Measurements from ENCODE around the gene ZNF746. TPM values are rescaled to one million over a fixed set of nuclear protein-coding genes. Genes with fewer than 3 reads are reported as not detected.

Gene ZNF746
- total and polyA plus RNA-seq, 2 of the 13 experiments (the other 11 are each of a cell fraction or from before 2014, with no cell fraction given), result 3.8 to 8.1 TPM

- TF ChIP-seq REST (IDR thresholded peaks at IDR 0.05; ENCODE audit: borderline replicate concordance in 1 of 2, low read depth in 1 of 2, low read length in 2 of 2), result no peak
- no peak for TF ChIP-seq ZFP41 (CRISPR knock-in tag; IDR thresholded peaks at IDR 0.05; ENCODE audit: borderline replicate concordance)
- TF ChIP-seq ZNF703 (CRISPR knock-in tag; IDR thresholded peaks at IDR 0.05; ENCODE audit: borderline replicate concordance), result no peak
- no peak for TF ChIP-seq ZFP37 (CRISPR knock-in tag; IDR thresholded peaks at IDR 0.05; ENCODE audit: borderline replicate concordance)
- TF ChIP-seq KIAA2018 (CRISPR knock-in tag; IDR thresholded peaks at IDR 0.05; ENCODE audit: borderline replicate concordance), result no peak
- TF ChIP-seq ARNT2 (CRISPR knock-in tag; IDR thresholded peaks at IDR 0.05; ENCODE audit: low read depth), result peak; percentile 60
- no peak for TF ChIP-seq U2AF2 (IDR thresholded peaks at IDR 0.05; ENCODE audit: low read depth, low read length)
- peak; percentile 26; the same call in 1 of the 2 replicates for TF ChIP-seq SIN3B (IDR thresholded peaks at IDR 0.05; ENCODE audit: low read length)
- no peak for TF ChIP-seq EHMT2 (IDR thresholded peaks at IDR 0.05; ENCODE audit: borderline replicate concordance, low read depth, low read length)
- no peak for TF ChIP-seq RERE (CRISPR knock-in tag; IDR thresholded peaks at IDR 0.05; ENCODE audit: low read depth)
Measured at GRCh38 chr7:149460493-149461277, 36.9 kb downstream of the ZNF746 start, which contains the start of gene ZNF777 (continued).
